ENCODE data around the gene SH3YL1.

DNA sequence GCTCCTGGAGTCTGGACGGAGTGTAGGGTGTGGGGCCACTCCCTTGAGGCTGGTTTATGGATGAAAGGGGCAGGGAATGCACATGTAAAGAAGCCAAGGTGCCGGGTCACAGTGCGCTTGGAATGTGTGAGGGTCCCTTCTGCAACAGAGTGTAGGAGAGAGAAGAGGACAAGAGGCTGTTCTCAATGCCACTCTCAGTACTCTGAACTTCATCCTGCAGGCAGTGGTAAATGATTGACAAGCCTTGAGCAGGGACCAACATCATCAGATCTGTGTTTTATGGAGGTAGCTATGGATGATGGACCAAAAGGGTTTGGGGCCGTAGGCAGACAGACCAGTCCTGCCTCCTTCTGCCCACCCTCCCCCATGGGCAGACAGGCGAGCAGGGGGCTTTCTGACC lies 31.3 kb upstream of the SH3YL1 start:
- TF ChIP-seq EZH2 (IDR thresholded peaks at IDR 0.05) (no peak), EZH2phosphoT487 (IDR thresholded peaks at IDR 0.05) (no peak)
- TF ChIP-seq, protein P1, sequence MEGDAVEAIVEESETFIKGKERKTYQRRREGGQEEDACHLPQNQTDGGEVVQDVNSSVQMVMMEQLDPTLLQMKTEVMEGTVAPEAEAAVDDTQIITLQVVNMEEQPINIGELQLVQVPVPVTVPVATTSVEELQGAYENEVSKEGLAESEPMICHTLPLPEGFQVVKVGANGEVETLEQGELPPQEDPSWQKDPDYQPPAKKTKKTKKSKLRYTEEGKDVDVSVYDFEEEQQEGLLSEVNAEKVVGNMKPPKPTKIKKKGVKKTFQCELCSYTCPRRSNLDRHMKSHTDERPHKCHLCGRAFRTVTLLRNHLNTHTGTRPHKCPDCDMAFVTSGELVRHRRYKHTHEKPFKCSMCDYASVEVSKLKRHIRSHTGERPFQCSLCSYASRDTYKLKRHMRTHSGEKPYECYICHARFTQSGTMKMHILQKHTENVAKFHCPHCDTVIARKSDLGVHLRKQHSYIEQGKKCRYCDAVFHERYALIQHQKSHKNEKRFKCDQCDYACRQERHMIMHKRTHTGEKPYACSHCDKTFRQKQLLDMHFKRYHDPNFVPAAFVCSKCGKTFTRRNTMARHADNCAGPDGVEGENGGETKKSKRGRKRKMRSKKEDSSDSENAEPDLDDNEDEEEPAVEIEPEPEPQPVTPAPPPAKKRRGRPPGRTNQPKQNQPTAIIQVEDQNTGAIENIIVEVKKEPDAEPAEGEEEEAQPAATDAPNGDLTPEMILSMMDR (IDR thresholded peaks at IDR 0.05) = no peak

Data from neural progenitor cell (in vitro differentiated cells).